ENCODE measurements around the gene BTBD3. TPM values are rescaled to one million over a fixed set of nuclear protein-coding genes. Genes with fewer than 3 reads are reported as not detected.

The BTBD3 gene
- total and polyA plus RNA-seq, 4 donors, result 5.1 to 25.6 (median 17.3) TPM

DNA sequence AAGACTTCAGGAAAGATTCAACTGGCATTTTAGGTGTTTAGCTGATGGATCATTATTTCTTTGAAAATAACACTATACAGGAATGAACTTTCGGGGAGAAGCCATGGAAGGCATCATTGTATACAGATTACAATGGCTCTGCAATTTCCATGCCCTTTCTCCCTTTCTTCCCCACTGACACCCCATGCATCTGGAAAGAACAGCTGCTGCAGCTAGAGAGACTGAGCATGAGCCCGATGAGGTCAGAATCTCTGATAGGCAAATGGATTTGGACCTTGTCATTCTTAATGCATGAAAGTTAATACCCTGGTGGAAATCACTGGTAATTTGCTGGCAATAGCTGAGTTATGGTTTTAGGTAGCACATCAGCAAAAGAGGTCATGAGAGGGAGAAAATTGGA lies 54.8 kb downstream of the BTBD3 start:
- DNase-seq (no peak), ATAC-seq (ENCODE audit: low FRiP score) (no peak)
- WGBS, 2 donors, result 91 to 93% methylated on average over 2 of the region's 2 CpGs
- Histone ChIP-seq H3K36me3 (ENCODE audit: control insufficient read depth in 1 of 2, insufficient read depth in 2 of 2, low read length in 1 of 2) (no peaks in the 10 kb centered on the region), H3K4me1 (ENCODE audit: control insufficient read depth in 1 of 2, insufficient read depth in 2 of 2, low read length in 2 of 2) (no peaks in the 10 kb centered on the region), H3K27me3 (ENCODE audit: control insufficient read depth in 1 of 2, insufficient read depth in 2 of 2, low read length in 1 of 2) (no peaks in the 10 kb centered on the region), H3K9me3 (ENCODE audit: control insufficient read depth, low read length) (peaks cover 2% of the 10 kb centered on the region), H3K4me3 (ENCODE audit: low read length in 2 of 2) (no peak overlapping the region), H3K27ac (ENCODE audit: low read depth in 1 of 2, low read length in 2 of 2) (no peak overlapping the region)
- intact Hi-C loops (cut with DNase I), result no loop called here
